GM18907 (cell line): ENCODE measurements around the gene CYSTM1.
"Not testable (repeated sequence)": the region's sequence is repeated elsewhere in the genome, so short reads cannot be mapped to it uniquely, and the experiment has no call there.

Source experiments
- ATAC-seq: cut with Tn5 transposase; IDR thresholded peaks from one replicate; pipeline ENCODE4 v1.9.1; 2021; ENCODE audit warnings: mild to moderate bottlenecking, moderate library complexity; ENCODE audit not compliant: unreplicated experiment

The CYSTM1 gene

DNA sequence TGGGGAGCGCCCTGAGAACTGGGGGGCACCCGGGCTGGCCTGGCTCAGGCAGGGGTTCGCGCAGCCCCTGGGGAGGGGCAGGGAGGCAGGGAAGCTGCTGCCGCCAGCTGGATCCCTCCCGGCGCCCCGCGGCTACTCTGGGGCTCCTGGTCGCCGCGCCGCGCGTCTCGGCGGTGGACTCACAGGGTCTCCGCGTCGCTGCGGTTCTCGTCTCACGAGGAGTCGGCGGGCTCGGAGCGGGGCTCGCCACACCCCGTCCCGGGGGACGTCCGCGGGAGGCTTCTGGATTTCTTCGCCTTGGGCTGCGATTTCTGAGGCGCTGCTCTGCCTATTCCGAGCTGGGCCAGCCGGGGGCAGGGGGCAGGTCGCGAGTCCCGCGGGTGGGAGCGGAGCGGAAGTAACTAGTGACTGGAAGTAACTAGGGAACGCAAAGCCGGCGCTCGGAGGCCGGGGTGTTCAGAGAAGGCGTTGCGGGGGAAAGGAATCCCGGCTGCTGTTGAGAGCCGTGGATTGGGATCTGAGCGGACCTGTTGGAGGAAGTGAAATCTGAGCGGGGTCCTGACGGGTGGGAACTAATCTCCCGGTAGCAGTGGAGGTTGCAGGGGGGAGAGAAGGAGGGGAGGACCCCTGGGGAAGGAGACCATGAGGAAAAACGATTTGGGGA is 511 bp downstream of the CYSTM1 start:
- ATAC-seq = peak; percentile 53

DNA sequence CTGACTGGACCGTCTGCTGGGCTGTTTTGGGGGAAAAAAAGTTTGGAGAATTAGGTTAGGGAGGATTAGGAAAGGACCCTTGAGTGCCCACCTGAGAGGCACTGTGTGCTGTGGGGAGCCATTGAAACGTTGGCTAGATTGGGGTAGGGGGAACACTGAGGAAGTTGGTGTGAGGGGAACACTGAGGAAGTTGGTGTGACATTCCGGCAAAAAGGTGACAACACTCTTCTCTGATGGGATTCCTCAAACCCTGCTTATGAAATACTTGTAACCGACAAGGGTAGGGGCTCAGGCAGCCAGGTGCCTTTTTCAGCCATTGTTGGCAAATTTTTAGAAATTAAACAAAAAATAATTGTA is 1.0 kb downstream of the CYSTM1 start:
- ATAC-seq = no peak

DNA sequence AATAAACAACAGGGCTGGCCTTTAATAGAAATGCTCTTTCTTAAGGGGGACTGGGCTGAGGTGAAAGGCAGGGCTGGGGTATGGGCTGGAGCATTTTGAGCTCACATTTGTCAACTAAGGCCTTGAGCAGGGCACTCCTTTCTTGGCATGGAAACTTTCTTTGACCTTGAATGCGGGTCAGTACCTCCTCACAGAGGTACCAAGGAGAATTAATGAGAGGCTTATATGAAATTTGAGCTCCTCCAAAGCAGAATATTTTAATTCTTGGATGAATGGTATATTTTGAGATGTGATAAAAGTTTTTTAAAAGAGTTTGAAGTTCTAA is 3.1 kb downstream of the CYSTM1 start:
- no peak for ATAC-seq

DNA sequence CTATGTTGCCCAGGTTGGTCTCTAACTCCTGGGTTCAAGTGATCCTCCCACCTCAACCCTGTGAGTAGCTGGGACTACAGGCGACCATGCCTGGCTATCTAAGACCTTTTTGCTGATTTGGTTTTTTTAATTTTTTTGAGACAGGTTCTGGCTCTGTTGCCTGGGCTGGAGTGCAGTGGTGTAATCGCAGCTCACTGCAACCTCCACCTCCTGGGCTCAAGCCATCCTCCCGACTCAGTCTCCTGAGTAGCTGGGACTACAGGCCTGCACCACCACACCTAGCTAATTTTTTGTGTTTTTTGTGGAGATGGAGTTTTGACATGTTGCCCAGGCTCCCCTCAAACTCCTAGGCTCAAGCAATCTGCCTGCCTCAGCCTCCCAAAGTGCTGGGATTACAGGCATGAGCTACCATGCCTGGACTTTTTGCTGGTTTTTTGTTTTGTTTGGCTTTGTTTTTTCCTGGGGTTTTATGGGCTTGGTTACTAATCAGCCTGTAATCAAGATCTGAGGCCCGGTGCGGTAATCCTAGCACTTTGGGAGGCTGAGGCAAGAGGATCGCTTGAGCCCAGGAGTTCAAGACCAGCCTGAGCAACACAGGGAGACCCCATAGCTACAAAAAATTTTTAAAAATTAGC is 3.6 kb downstream of the CYSTM1 start:
- no peak for ATAC-seq

DNA sequence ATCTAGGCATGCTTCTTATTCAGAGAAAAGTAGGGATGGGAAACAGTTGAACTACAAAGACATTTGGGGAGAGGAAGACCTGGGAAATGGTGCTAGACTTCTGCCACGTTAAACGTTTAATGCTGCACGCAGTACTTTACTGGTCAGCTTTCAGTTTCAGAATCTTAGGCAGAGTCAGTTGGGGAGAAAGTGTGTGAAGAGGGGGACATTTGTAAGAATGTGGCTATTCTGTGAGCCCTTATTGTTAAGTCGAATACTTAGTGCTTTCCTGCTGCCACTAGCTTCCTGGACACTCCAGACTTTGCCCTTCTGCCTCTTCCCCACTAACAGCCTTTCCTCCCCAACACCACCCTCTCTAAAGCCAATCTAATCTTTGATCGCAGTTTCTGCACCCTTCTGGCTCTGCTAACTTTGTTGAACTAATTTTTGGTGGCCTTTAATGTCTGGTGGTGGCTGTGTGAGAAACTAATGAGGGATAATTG is 6.1 kb downstream of the CYSTM1 start:
- ATAC-seq = no peak

DNA sequence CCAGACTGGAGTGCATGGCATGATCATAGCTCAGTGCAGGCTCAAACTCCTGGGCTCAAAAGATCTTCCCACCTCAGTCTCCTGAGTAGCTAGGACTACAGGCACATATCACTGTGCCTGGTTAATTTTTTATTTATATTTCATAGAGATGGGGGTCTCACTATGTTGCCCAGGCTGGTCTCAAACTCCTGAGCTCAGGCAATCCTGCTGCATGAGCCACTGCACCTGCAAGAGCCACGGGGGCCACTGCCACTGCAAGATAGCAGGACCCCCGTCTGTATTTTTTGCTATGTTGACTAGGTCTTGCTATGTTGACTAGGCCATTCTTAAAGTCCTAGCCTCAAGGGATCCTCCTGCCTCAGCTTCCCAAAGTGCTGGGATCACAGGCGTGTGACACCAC is 6.5 kb downstream of the CYSTM1 start:
- ATAC-seq = no peak

DNA sequence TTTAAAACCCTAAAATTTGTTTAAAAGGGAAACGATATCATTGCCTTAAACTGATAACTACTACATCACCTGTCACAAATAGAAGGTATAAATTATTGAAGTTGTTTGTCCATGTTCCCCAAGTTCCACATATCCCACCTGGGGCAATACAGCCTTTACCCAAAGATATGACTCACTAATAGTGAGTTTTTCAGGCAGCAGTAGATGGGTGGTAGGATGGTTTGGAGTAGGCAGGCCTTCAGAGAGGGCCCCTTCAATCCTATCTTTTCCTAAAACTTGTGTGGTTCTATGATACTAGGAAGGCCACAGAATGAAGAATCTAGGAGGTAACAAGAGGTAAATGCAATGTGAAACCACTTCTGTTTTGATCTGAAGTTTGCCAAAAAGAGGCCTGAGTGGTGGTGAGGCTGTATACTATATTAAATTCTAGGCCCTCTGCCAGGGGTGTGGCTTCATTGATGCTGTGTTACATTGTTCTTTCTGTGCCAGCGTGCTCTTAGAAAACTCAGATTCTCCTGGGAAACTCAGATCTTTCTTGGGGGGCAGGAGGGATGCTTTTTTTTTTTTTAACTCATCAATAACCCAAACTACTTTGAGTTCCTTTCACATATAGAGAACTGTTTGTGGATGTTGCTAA is 7.2 kb downstream of the CYSTM1 start:
- no peak for ATAC-seq

DNA sequence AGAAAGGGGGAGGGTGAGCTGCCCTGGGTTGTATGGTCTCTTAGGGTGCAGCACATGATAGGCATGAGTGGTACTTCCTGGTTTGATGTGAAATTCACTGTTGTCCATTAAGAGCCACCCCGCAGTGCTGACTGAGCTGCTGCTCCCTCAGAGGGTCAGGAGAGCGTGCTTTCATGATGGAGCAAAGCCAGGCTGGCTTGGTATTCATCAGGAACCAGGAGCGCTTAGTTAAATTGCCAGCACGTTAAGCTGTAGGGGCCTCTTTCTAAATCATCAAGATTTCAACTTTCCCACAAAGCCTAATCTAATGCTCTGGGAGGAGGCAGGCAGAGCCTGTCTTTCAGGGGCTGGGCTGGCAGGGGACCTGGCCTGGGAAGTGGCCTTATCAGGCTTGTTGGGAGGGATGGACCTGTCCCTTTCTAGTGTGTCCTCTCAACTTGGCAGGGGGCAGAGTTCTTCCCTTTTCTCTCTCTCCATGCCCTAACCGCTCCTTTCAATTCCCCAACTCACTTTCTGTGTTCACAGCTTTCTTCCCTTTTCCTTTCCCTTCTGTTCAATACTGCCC is 7.9 kb downstream of the CYSTM1 start:
- ATAC-seq = no peak

DNA sequence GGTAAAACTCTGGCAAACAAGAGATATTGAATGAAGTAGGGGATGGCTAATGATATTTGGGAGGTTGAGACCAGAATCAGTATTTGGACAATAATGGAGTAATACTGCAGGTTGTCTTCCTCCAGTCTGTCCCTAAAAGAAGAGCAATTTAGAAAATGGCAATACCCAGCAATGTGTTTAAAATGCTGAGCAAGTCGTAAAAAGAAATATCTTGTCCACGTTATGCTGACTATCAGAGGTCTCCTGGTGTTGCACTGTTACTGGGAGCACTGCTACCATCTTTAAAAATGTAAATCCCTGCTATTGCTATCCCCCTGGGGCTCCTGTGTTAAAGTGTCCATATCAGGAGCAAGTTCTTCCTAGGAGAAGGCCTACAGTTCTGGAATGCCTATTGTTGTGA is 10.4 kb downstream of the CYSTM1 start:
- no peak for ATAC-seq

DNA sequence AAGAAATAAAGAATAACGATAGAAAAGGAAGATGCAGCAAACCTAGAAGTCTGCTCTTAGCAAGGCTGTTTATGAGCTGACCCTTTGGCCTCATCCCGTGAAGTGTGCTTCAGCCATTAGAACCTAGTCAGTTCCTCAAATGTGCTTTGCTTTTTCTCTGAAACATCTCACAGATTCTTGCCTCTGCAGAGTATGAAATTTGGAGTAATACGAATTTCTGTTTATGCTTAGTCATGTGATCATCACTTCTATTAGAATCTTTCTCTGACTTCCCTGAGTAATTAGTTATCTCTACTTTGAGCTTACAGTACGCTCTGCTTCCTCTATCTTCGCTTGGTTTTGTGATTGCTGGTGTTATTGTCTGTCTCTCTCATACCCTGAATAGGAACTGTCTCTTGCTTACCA is 11.3 kb downstream of the CYSTM1 start:
- no peak for ATAC-seq

DNA sequence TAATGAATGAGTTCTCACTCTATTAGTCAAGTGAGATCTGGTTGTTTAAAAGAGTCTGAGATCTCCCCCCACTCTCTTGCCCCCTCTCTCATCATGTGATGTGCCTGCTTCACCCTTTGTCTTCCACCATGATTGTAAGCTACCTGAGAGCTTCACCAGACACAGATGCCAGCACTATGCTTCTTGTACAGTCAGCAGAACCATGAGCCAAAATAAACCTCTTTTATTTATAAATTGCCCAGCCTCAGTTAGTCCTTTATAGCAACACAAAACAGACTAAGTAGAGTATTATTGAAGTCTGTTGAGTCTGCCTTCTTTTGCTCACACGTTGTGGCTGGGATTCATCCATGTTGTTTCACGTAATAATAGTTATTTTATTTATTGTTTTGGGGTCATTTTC is 14.3 kb downstream of the CYSTM1 start:
- ATAC-seq = no peak

DNA sequence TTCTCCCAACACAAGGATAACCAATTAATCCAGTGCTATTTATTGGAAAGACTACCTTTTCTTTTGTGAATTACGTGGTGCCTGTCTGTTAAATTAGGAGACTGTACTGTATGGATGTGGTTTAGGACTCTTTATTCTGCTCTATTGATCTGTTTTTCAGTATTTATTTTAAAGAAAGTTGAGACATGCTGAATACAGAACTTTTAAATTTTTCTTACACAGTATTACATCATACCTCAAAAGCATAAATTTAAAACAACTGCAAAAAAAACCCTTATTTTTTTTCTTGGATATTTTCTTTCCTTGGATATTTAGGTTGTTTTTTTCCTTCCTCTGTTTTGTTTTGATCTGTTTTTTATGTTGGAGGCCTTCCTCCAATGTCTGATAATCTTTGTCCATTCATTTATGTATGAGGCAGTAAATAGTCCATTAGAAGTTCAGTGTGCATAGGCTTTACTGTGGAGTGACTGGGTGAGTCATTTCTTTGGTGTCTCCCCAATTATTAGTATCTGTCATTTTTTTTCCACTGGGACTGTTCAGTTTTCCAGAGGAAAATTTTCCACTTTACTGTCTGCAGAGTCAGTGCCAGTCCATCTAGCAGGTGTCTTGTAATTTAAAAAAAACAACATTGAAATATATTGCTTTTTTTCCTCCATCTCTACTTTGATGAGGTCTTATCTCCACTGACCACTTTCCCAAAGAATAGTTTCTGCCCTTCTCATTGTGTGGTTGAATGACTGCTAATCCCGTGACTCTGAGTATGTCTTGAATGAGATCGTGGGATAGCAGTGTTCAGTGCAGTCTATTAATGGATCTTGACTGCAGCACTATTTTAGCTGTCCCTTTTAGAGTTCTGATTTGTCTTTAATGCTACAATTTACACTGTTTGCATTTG is 15.2 kb downstream of the CYSTM1 start:
- no peak for ATAC-seq

DNA sequence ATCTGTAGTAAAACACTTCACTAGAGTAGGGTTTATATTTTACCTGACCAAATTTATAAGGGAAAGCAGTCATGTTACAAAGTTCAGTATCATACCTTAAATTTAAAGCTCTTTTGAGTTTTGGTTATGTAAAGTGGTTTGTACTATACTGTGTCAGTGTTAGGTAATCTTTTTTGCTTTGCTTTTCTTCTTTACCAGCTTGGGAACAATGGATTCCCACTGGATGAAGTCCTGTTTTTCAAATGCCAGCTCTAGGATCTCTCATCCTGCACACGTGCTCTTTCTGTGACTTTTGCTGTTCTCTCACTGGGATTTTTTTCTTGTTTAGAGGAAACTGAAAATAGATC is 15.9 kb downstream of the CYSTM1 start:
- ATAC-seq = no peak

DNA sequence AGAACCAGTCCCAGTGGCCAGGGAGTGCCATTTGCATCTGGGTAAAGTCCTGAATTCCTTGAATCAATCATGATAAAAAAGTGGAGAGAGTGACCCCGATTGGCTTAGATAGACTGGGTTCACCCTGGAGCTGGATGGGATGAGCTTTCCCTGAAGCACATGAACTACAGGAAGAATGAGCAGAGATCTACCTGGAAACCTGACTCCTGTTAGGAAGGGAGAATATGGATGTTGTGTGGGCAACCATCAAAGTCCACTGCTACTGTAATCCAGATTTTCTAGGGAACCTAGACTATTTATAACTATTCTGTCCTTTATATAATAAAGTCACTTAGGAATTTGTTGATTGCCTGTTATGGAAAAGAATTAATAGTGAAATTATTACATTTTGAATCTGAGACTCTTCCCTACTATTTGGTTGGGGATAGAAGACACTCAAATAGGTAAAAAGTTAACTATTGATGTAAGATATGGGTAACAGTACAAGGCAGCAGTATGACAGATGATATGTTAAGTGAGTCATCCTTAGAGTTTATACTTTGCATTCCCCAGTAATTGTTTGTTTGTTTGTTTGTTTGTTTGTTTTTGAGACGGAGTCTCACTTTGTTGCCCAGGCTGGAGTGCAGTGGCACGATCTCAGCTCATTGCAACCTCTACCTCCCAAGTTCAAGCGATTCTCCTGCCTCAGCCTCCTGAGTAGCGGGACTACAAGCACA is 17.9 kb downstream of the CYSTM1 start:
- ATAC-seq = no peak

DNA sequence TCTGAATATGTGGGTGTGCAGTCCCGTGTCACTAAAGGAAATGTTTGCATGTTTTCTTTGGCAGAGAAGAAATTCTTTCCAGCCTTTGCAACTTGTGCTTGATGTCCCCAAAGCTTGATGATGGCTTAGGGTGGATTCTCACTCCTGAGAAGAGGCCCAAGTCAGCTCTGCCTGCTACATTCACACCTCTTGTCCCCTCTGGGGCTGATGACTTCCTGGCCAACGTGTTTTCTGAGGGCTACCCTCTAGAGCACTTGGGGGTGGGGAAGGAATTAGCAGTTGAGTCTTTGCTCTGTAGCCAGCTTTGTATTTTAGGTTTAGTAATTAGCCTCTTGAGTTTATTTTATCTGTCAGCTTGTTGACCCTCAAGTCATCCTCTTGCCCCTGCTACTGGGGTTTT is 19.7 kb downstream of the CYSTM1 start:
- no peak for ATAC-seq

DNA sequence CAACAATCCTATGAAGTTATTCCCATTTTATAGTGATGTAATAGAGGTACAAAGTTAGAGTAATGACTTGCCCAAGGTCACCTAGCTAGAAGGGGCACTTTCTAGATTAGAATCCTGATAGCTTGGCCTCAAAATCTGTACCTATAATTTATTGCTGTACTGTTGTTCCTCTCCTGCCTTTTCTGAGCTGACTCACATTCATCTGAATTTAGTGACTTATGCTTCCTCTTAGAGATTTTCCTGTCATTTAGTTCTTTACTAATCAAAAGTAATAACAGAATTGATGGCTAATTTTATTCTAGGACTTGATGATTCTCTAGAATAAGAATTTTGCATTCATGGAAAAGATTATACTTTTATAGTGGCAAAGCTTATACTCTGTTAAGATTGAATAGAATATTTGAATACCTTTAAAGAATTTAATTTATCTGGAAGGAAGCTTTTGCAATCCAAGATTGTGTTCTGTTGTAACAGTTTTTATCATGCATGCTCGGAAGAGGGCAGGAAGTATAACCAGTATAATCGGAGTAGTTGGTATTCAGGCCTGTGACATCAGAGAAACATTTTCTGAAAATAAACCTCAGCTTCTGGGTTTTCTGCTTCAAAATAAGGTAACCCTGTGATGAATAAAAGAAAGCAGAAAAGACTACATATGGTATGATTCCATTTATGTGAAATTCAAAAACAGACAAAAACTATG is 21.3 kb downstream of the CYSTM1 start:
- no peak for ATAC-seq

DNA sequence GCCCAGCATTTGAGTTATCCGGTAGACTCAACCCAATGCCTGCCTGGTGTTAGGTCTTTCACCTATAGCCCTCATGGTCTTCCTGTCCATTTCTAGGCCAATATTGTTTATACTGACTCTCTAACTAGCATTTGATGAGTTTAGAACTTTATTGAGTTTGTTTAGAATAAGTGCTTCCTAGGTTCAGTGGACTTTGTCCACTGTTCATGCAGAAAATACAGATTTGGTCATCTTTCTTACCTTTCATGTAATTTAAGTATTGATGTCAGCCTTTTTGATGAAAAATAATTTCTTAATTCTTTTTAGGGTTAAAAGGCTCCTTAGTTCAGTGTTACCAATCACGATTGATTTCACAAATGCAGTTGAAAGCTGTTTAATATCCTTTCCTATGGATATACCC is 22.0 kb downstream of the CYSTM1 start:
- no peak for ATAC-seq

DNA sequence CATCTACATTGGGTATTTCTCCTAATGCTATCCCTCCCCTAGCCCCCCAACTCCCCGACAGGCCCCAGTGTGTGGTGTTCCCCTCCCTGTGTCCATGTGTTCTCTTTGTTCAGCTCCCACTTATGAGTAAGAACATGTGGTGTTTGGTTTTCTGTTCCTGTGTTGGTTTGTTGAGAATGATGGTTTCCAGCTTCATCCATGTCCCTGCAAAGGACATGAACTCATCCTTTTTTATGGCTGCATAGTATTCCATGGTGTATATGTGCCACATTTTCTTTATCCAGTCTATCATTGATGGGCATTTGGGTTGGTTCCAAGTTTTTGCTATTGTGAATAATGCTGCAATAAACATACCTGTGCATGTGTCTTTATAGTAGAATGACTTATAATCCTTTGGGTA is 23.9 kb downstream of the CYSTM1 start:
- not testable (repeated sequence) for ATAC-seq

DNA sequence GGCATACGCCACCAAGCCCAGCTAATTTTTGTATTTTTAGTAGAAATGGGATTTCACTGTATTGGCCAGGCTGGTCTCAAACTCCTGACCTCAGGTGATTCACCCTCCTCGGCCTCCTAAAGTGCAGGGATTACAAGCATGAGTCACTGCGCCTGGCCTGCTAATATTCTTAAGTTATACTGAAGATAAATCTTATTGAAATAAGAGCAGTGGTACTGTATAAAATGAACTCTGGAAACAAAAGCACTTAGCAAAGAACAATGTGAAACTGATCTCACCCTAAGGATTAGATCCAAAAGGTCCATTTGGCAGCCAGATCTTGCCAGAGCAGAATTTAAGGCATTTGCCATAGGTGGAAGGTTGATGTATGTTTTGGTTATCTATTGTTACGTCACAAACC is 27.1 kb downstream of the CYSTM1 start:
- ATAC-seq = no peak

DNA sequence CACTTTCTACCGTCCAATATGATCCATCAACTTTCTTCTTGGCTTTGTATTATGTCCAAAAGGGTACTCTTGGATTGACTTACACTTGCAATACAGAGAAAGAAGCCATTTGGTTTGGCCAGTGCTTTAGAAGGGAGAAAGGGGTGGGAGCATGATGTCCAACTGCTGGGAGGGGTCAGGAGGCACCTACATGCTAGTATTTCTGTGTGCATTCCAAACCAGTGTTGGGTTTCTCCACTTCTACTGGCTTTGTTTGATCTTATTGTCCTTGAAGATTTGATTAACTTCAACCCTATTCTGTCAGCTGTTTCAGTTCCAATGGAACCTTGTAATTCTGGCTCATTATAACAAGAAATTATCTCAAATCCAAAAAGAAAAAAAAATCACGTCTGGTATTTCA is 27.6 kb downstream of the CYSTM1 start:
- no peak for ATAC-seq
